HG03159 (cell line): ENCODE data around the gene LPCAT2.

Experiments used
- ATAC-seq: cut with Tn5 transposase; IDR thresholded peaks from one replicate; pipeline ENCODE4 v1.9.1; 2021; ENCODE audit warnings: mild to moderate bottlenecking, moderate library complexity; ENCODE audit not compliant: unreplicated experiment

The LPCAT2 gene

DNA sequence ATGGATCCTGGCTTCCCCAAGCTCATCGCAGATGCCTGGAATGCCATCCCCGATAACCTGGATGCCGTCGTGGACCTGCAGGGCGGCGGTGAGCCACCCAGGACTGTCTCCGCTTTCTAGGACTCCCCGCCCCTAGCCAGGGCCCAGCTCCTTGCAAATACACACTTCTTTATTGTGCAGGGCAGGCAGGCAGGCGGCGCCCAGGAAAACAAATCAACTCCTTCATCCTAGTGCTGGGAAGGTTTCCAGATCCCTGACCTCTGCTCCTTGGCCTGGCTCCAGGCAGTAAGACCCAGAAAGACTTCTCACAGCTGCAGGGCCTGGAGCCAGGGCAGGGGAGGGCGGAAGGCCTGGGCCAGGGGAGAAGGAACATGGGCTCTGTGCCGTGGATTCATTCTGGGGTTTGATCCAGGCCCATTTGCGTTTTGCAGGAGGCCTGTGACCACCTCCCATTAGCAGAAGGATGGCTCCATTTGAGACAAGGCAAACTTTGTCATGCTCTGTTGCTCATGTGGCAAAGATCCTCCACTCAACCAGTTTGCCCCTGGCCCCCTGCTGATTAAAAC, 6.0 kb upstream of the LPCAT2 start:
- no peak for ATAC-seq

DNA sequence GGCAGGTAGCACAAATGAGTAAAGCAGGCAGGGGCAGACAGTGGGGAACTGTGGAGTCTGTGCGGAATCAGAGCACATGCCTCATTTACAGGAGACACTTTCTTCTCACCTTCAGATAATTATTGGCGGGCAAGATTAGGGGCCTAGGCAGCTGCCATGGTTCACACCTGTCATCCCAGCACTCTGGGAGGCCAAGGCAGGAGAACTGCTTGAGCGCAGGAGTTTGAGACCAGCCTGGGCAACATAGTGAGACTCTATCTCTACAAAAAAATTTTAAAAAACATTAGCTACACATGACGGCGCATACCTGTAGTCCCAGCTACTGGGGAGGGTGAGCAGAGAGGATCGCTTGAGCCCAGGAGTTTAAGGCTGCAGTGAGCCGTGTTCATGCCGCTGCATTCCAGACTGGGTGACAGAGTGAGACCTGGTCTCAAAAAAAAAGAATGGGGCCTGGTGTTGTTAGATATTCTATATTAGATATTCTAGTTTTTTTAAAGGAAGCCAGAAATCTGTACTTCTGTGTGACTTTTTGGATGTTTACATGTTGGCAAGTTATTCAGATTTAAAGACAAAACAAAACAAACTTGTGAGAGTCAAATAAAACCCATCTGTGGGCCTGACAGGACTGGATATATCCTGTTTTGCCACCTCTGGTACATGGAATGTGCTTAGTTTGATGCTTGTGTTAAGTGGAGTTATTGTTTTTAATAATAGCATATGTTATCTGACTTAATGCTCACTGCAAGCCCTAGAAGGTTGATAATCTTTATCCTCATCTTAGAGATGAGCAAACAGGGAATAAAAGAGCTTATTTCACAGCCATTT, 4.9 kb upstream of the LPCAT2 start:
- no peak for ATAC-seq

GRCh38 chr16:55505333-55506015, 3.4 kb upstream of the LPCAT2 start:
- no peak for ATAC-seq

- no peak for ATAC-seq
Observed at GRCh38 chr16:55506083-55506482, 2.8 kb upstream of the LPCAT2 start.

GRCh38 chr16:55506708-55507107, 2.2 kb upstream of the LPCAT2 start:
- no peak for ATAC-seq

DNA sequence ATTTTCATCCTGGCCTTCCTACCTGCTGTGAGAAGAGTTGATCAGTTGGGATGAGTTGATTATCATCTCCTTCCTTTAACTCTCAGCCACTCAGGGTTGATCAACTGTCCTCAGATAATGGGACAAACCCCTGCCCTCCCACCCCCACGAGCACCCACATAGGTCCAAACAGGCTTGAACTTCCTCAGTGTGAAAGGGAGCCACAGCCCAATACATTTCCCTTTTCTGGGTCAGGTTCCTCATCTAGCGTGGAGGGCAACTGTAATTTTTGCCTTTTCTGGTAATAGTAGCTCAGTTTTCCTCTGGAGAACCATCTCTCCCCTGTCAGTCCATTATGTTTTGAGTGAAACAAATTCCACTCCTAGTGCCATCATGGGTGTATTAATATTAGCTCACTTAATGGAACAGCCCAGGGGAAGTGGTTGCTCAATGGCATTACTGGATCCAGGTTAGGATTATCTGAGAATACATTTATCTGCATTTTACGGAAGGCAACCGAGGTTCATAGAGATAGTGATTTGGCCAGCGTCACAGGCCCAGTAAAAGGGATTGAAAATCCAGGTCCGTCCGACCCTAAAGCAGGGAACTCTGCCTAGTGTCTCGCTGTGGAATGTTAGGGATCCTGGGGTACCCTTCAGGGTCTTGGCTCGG, 476 bp upstream of the LPCAT2 start:
- no peak for ATAC-seq

DNA sequence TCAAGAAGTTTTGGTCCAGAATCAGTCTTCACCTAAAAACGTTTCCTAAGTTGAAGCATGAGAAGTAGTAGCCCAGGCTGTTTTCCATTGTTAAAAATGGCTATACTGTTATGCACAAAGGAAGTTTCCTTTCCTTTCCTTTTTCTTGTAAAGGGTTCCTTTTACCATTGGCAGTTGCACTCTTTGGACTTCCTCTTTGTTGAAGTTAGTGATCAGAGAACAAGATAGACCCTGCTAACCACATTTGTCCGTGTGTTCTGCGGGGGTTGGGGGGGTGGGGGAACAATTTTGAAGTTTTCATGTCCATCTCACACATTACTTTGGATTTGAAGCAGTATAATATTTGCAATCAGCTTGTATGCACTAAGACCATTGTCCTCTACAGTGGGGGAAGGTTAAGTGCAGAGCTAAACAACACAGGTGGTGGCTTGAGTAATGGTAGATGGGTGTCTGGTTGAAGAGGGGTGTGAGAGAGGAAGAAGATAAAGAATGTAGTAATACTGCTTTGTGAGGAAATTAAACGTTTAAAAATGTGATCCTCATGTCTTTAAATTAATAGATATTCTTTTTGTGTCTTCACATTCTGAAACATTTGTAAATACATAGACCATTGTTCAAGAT, 1.4 kb downstream of the LPCAT2 start:
- no peak for ATAC-seq

DNA sequence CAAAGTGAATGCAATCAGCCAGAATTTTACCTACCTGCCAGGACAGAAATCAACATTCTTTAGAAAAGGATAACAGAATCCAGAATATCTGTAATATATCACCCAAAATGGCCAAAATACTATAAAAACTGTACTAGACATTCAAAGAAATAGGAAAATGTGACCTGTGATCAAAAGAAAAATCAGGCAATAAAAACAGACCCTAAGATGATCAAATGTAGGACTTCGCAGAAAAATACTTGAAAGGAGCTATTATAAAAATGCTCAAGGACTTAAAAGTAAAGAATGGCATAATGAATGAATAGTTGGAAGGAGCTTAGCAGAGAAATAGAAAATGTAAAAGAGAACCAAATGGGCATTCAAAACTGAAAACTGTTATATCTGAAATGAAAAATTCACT, 4.1 kb downstream of the LPCAT2 start:
- no peak for ATAC-seq

DNA sequence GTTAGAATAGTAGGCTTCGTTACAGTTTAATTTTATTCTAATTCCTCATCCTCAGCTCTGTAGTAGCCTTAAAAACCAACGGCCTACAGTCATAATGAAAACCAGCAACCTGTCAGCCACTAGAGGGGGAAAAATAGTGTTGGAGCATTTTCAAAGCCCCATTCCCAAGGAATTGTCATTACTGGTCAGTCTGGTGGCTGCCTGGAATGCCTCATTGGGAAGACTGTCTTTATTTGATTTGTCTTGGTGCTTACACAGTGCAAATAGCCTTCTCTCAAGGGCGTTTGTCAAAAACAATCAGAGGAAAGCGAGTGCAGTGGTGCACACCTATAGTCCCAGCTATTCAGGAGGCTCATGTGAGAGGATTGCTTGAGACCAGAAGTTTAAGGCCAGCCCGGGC, 4.7 kb downstream of the LPCAT2 start:
- no peak for ATAC-seq

DNA sequence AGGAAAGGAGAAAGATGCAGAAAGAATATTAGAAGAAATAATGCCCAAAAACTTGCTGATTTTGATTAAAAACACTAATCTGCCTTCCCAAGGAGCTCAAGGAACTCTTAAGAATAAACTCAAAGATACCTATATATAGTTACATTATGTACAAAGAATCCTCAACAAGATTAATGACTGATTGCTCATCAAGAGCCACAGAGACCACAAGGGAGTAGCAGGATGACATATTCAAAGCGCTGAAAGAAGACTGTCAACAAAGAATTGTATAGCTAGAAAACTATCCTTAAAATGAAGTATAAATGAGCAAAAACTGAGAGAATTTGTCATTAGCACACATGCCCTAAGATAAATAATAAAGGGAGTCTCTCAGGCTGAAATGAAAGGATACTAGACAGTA, 6.2 kb downstream of the LPCAT2 start:
- ATAC-seq = no peak

- ATAC-seq = no peak
Observed at GRCh38 chr16:55521792-55522191, 12.9 kb downstream of the LPCAT2 start.

DNA sequence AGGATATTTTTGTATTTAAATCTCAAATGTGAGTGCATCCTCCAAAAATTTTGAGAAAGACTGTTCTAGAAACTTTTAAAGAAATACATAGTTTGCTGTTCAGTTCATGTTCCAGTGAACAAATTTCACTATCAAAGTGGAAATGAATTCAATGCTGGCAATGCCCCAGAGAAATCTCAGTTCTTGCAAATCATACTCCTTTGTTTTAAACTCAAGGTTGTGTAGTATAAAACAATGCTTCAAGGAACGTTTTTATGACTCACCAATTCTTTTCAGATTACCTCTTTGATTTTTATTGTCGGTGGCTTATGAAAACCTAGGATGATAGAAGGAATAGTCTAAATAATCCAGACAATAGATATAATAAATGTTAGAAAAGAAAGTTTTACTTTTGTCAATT, 17.6 kb downstream of the LPCAT2 start:
- ATAC-seq = no peak

GRCh38 chr16:55527885-55528284, 19.0 kb downstream of the LPCAT2 start:
- ATAC-seq = no peak

GRCh38 chr16:55529018-55529417, 20.1 kb downstream of the LPCAT2 start:
- ATAC-seq = no peak

- no peak for ATAC-seq
Observed at GRCh38 chr16:55530316-55530856, 21.5 kb downstream of the LPCAT2 start.

- no peak for ATAC-seq
Observed at GRCh38 chr16:55532227-55532626, 23.4 kb downstream of the LPCAT2 start.

DNA sequence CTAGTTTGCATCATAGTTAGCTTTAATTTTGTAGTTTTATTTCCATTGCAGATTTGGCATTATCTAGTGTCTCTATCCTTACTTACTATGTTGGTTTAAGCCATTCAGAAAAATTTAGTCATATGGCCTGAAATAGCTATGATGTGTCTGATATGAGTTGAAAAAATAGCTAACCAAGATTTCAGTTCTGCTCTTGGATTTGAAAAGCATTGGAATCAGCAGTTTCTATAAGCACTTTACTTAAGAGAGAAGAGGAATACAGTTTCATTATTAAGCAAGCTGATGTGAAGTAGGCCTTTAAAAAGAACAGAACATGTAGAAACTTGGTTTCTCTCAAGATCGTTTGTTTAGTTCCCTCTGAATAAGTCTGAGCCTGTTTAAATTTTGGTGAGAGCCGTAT, 25.9 kb downstream of the LPCAT2 start:
- ATAC-seq = no peak

- no peak for ATAC-seq
Observed at GRCh38 chr16:55539049-55539448, 30.2 kb downstream of the LPCAT2 start.

DNA sequence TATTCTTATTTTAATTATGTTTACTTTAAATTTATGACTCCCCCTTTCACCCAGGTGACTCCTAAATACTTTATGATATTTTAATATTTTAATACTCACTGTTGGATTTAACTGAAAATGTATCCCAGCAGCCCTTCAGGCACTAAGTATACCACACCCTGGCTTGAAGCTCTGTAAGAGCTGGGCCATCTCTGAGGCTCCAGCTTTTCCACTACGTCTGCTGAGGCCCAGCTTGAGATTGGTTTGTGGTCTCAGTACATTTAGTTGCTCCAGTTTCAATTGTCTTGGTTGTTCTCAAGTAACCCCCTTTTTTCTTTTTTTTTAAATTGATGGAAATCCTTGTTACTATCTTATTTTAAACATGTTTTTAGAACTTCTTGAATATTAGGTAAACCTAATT, 30.6 kb downstream of the LPCAT2 start:
- ATAC-seq = no peak

DNA sequence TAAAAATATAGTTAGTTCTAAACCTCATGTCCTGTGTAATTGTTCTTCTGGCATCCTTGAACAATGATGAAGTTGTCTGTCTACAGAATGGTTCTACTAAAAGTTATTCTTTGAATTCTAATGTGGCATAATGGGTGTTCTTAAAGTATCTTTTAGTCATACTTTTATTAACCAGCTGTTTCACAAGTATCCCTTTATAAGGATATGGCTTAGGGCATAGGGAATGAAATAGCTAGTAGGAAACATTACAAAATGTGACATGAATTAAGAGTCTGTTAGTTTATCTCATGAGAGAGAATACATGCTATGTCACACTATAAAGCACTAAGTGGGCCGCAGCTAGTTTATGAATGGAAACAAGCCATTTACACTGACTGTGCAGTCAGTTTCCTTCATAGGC, 31.3 kb downstream of the LPCAT2 start:
- no peak for ATAC-seq
